H1 (cell line): Measurements from ENCODE around the gene SH3D19. TPM values are rescaled to one million over a fixed set of nuclear protein-coding genes. Genes with fewer than 3 reads are reported as not detected.

Experiments used
- KDM5A ChIP-seq: fragments of 200-600 bp; IDR thresholded peaks from 2 replicates; pipeline ENCODE4 v1.7.1; 2012; ENCODE audit warnings: mild to moderate bottlenecking, low read length, inconsistent platforms, mixed read lengths
- polyA plus RNA-seq, 7 experiments: library from polyadenylated mRNA; depleted of rRNA in 3 of 7; stranded (reverse) in 5 of 7; unstranded in 2 of 7; fragments of >200 nt in 5 of 7; fragments of 200-250 nt in 2 of 7; gene quantifications; 1 replicate in 5 of 7; 2 replicates in 1 of 7; 4 replicates in 1 of 7; pipeline versions ENCODE4 v1.2.1 to v1.2.3, GENCODE V29; 2011 to 2013; ENCODE audit warnings: missing spikeins in 2 of 7, mixed read lengths in 2 of 7
- total RNA-seq: library from RNA; stranded (reverse); fragmentation: NEBNext Ultra II Directional; extraction: Animal tissue kit (Norgen Biotek cat#: 25700); gene quantifications from 2 replicates; pipeline ENCODE4 v1.2.1, GENCODE V29; 2021

SH3D19 gene
- total and polyA plus RNA-seq, 2 of the 8 experiments (the other 6 are each of a cell fraction or from before 2014, with no cell fraction given), result 11.7 to 51.3 TPM

GRCh38 chr4:151174784-151175183 is 150.6 kb downstream of the SH3D19 start (continued):
- no peak for TF ChIP-seq KDM5A
- TF ChIP-seq, all 59 proteins: peak for 0
